ENCODE measurements around the gene SCO2. TPM values are rescaled to one million over a fixed set of nuclear protein-coding genes. Genes with fewer than 3 reads are reported as not detected.

The SCO2 gene
- total and polyA plus RNA-seq, 9 of the 15 experiments (the other 6 are each of a cell fraction or from before 2014, with no cell fraction given): 0.34 to 4.0 (median 1.1) TPM; not detected in 3

Other genes with a start within 250 kb of the SCO2 start
Only the 7 nearest of the 17 such genes appear.
- 1.5 and 1.8 TPM in 2 replicates for gene ADM2, start 44.1 kb downstream of the SCO2 start, total RNA-seq (2014; rRNA removed)
- gene ADM2, start 44.1 kb downstream of the SCO2 start, total RNA-seq (2014; rRNA removed; fragmentation: Illumina TruSeq; extraction: Trizol): 0.33 and 0.41 TPM in 2 replicates
- gene ADM2, start 44.1 kb downstream of the SCO2 start, total RNA-seq (2015; rRNA removed; fragmentation: Illumina TruSeq; extraction: Trizol): 0.08 and 0.11 TPM in 2 replicates
- gene ADM2, start 44.1 kb downstream of the SCO2 start, total RNA-seq (2021): 3.4 and 5.1 TPM in 2 replicates
- 0.38 and 1.1 TPM in 2 replicates for gene ADM2, start 44.1 kb downstream of the SCO2 start, polyA plus RNA-seq (2011; rRNA removed)
- gene ADM2, start 44.1 kb downstream of the SCO2 start, polyA plus RNA-seq (2014; fragmentation: Illumina TruSeq; extraction: Trizol): 1.7 and 2.9 TPM in 2 replicates
- gene ADM2, start 44.1 kb downstream of the SCO2 start, polyA plus RNA-seq (2014; fragmentation: Nextera tagmentation; extraction: Ambion mirVana): under 1 TPM; 0.22 to 0.31 TPM
- gene ADM2, start 44.1 kb downstream of the SCO2 start, polyA plus RNA-seq (2014; rRNA removed): 1.3 and 2.2 TPM in 2 replicates
- not detected in 2 replicates for gene MIOX, start 38.7 kb downstream of the SCO2 start, total RNA-seq (2014; rRNA removed)
- gene MIOX, start 38.7 kb downstream of the SCO2 start, total RNA-seq (2014; rRNA removed; fragmentation: Illumina TruSeq; extraction: Trizol): not detected in 2 replicates
- gene MIOX, start 38.7 kb downstream of the SCO2 start, total RNA-seq (2015; rRNA removed; fragmentation: Illumina TruSeq; extraction: Trizol): not detected in 2 replicates
- gene MIOX, start 38.7 kb downstream of the SCO2 start, total RNA-seq (2021): not detected in 2 replicates
- gene MIOX, start 38.7 kb downstream of the SCO2 start, polyA plus RNA-seq (2011; rRNA removed): 0.08 TPM in 2 replicates
- not detected in 2 replicates for gene MIOX, start 38.7 kb downstream of the SCO2 start, polyA plus RNA-seq (2014; fragmentation: Illumina TruSeq; extraction: Trizol)
- gene MIOX, start 38.7 kb downstream of the SCO2 start, polyA plus RNA-seq (2014; fragmentation: Nextera tagmentation; extraction: Ambion mirVana): not detected
- gene MIOX, start 38.7 kb downstream of the SCO2 start, polyA plus RNA-seq (2014; rRNA removed): not detected in 2 replicates
- 18.1 and 26.0 TPM in 2 replicates for gene LMF2, start 17.9 kb downstream of the SCO2 start, total RNA-seq (2014; rRNA removed)
- gene LMF2, start 17.9 kb downstream of the SCO2 start, total RNA-seq (2014; rRNA removed; fragmentation: Illumina TruSeq; extraction: Trizol): 0.67 and 1.2 TPM in 2 replicates
- gene LMF2, start 17.9 kb downstream of the SCO2 start, total RNA-seq (2015; rRNA removed; fragmentation: Illumina TruSeq; extraction: Trizol): 7.5 and 7.6 TPM in 2 replicates
- 35.8 and 37.1 TPM in 2 replicates for gene LMF2, start 17.9 kb downstream of the SCO2 start, total RNA-seq (2021)
- 8.8 and 19.2 TPM in 2 replicates for gene LMF2, start 17.9 kb downstream of the SCO2 start, polyA plus RNA-seq (2011; rRNA removed)
- 3.2 and 13.6 TPM in 2 replicates for gene LMF2, start 17.9 kb downstream of the SCO2 start, polyA plus RNA-seq (2014; fragmentation: Illumina TruSeq; extraction: Trizol)
- under 1 TPM; 0.08 to 0.39 TPM for gene LMF2, start 17.9 kb downstream of the SCO2 start, polyA plus RNA-seq (2014; fragmentation: Nextera tagmentation; extraction: Ambion mirVana)
- 31.7 and 32.7 TPM in 2 replicates for gene LMF2, start 17.9 kb downstream of the SCO2 start, polyA plus RNA-seq (2014; rRNA removed)
- 72.3 and 79.2 TPM in 2 replicates for gene NCAPH2, start 17.4 kb downstream of the SCO2 start, total RNA-seq (2014; rRNA removed)
- gene NCAPH2, start 17.4 kb downstream of the SCO2 start, total RNA-seq (2014; rRNA removed; fragmentation: Illumina TruSeq; extraction: Trizol): 20.2 and 24.3 TPM in 2 replicates
- gene NCAPH2, start 17.4 kb downstream of the SCO2 start, total RNA-seq (2015; rRNA removed; fragmentation: Illumina TruSeq; extraction: Trizol): 40.5 and 42.9 TPM in 2 replicates
- gene NCAPH2, start 17.4 kb downstream of the SCO2 start, total RNA-seq (2021): 83.2 and 88.6 TPM in 2 replicates
- 31.2 and 43.9 TPM in 2 replicates for gene NCAPH2, start 17.4 kb downstream of the SCO2 start, polyA plus RNA-seq (2011; rRNA removed)
- gene NCAPH2, start 17.4 kb downstream of the SCO2 start, polyA plus RNA-seq (2014; fragmentation: Illumina TruSeq; extraction: Trizol): 32.4 and 44.0 TPM in 2 replicates
- gene NCAPH2, start 17.4 kb downstream of the SCO2 start, polyA plus RNA-seq (2014; fragmentation: Nextera tagmentation; extraction: Ambion mirVana): 10 to 100 TPM in 1 of 2 experiments, 1 to 10 TPM in 1; 3.6 to 10.0 TPM
- gene NCAPH2, start 17.4 kb downstream of the SCO2 start, polyA plus RNA-seq (2014; rRNA removed): 63.3 and 67.1 TPM in 2 replicates
- 2.4 and 3.7 TPM in 2 replicates for gene TYMP, start 4.4 kb upstream of the SCO2 start, total RNA-seq (2014; rRNA removed)
- gene TYMP, start 4.4 kb upstream of the SCO2 start, total RNA-seq (2014; rRNA removed; fragmentation: Illumina TruSeq; extraction: Trizol): not detected in 2 replicates
- gene TYMP, start 4.4 kb upstream of the SCO2 start, total RNA-seq (2015; rRNA removed; fragmentation: Illumina TruSeq; extraction: Trizol): not detected in 2 replicates
- gene TYMP, start 4.4 kb upstream of the SCO2 start, total RNA-seq (2021): 2.6 and 4.0 TPM in 2 replicates
- gene TYMP, start 4.4 kb upstream of the SCO2 start, polyA plus RNA-seq (2011; rRNA removed): 0.17 and 0.27 TPM in 2 replicates
- not detected in 2 replicates for gene TYMP, start 4.4 kb upstream of the SCO2 start, polyA plus RNA-seq (2014; fragmentation: Illumina TruSeq; extraction: Trizol)
- gene TYMP, start 4.4 kb upstream of the SCO2 start, polyA plus RNA-seq (2014; fragmentation: Nextera tagmentation; extraction: Ambion mirVana): under 1 TPM in 1 of 2 experiments, not detected in 1; 0.03 TPM
- gene TYMP, start 4.4 kb upstream of the SCO2 start, polyA plus RNA-seq (2014; rRNA removed): 2.7 and 2.8 TPM in 2 replicates
- gene KLHDC7B, start 20.3 kb upstream of the SCO2 start, total RNA-seq (2014; rRNA removed): 0.05 and 0.08 TPM in 2 replicates
- gene KLHDC7B, start 20.3 kb upstream of the SCO2 start, total RNA-seq (2014; rRNA removed; fragmentation: Illumina TruSeq; extraction: Trizol): not detected in 2 replicates
- gene KLHDC7B, start 20.3 kb upstream of the SCO2 start, total RNA-seq (2015; rRNA removed; fragmentation: Illumina TruSeq; extraction: Trizol): 0.04 TPM in 2 replicates
- gene KLHDC7B, start 20.3 kb upstream of the SCO2 start, total RNA-seq (2021): 0.22 TPM in 2 replicates
- gene KLHDC7B, start 20.3 kb upstream of the SCO2 start, polyA plus RNA-seq (2011; rRNA removed): 0.09 TPM in 1 of 2 replicates, not detected in the other
- gene KLHDC7B, start 20.3 kb upstream of the SCO2 start, polyA plus RNA-seq (2014; fragmentation: Illumina TruSeq; extraction: Trizol): 0.04 and 0.22 TPM in 2 replicates
- gene KLHDC7B, start 20.3 kb upstream of the SCO2 start, polyA plus RNA-seq (2014; fragmentation: Nextera tagmentation; extraction: Ambion mirVana): not detected
- 0.07 and 0.15 TPM in 2 replicates for gene KLHDC7B, start 20.3 kb upstream of the SCO2 start, polyA plus RNA-seq (2014; rRNA removed)
- gene SYCE3, start 37.3 kb upstream of the SCO2 start, total RNA-seq (2014; rRNA removed): not detected in 2 replicates
- not detected in 2 replicates for gene SYCE3, start 37.3 kb upstream of the SCO2 start, total RNA-seq (2014; rRNA removed; fragmentation: Illumina TruSeq; extraction: Trizol)
- gene SYCE3, start 37.3 kb upstream of the SCO2 start, total RNA-seq (2015; rRNA removed; fragmentation: Illumina TruSeq; extraction: Trizol): not detected in 2 replicates
- not detected in 2 replicates for gene SYCE3, start 37.3 kb upstream of the SCO2 start, total RNA-seq (2021)
- gene SYCE3, start 37.3 kb upstream of the SCO2 start, polyA plus RNA-seq (2011; rRNA removed): not detected in 2 replicates
- not detected in 2 replicates for gene SYCE3, start 37.3 kb upstream of the SCO2 start, polyA plus RNA-seq (2014; fragmentation: Illumina TruSeq; extraction: Trizol)
- under 1 TPM in 1 of 2 experiments, not detected in 1; 0.56 TPM for gene SYCE3, start 37.3 kb upstream of the SCO2 start, polyA plus RNA-seq (2014; fragmentation: Nextera tagmentation; extraction: Ambion mirVana)
- not detected in 2 replicates for gene SYCE3, start 37.3 kb upstream of the SCO2 start, polyA plus RNA-seq (2014; rRNA removed)